A549 (cell line): ENCODE results near the gene DSCAML1.

Experiments used
- BHLHE40 ChIP-seq: IDR thresholded peaks from 2 replicates; pipeline ENCODE4 v1.6.1; 2012; ENCODE audit warnings: low read depth, low read length, inconsistent platforms
- EP300 ChIP-seq, 2 experiments: fragments of >200 bp; sonication (Bioruptor Twin); formaldehyde crosslinking; IDR thresholded peaks; 2 replicates in 1 of 2; 3 replicates in 1 of 2; pipeline ENCODE4 v1.6.1; 2016 to 2017
- GATA3 ChIP-seq: IDR thresholded peaks from 2 replicates; pipeline ENCODE4 v1.6.1; 2012; ENCODE audit warnings: borderline replicate concordance
- MAZ ChIP-seq: fragments of 150-350 bp; IDR thresholded peaks from 2 replicates; pipeline ENCODE4 v1.6.1; 2014; ENCODE audit warnings: antibody characterized with exemption, low read depth, low read length, borderline replicate concordance
- MYC ChIP-seq: IDR thresholded peaks from 2 replicates; pipeline ENCODE4 v1.6.1; 2012; ENCODE audit warnings: mild to moderate bottlenecking, inconsistent platforms, low read length, improper control_type of control experiment, borderline replicate concordance
- NFE2L2 ChIP-seq: fragments of 150-350 bp; conservative IDR thresholded peaks from 2 replicates; pipeline ENCODE4 v1.6.1; 2014; ENCODE audit warnings: low read length
- NPAS2 ChIP-seq: fragments of 250-450 bp; sonication (Bioruptor Pico); IDR thresholded peaks from 2 replicates; pipeline ENCODE4 v1.8.0; 2022; ENCODE audit warnings: mild to moderate bottlenecking, moderate library complexity, borderline replicate concordance
- POLR2A ChIP-seq: IDR thresholded peaks from 2 replicates; pipeline ENCODE4 v1.6.1; 2012; ENCODE audit warnings: mild to moderate bottlenecking, low read length
- SMC3 ChIP-seq: fragments of >200 bp; sonication (Bioruptor Twin); formaldehyde crosslinking; IDR thresholded peaks from 3 replicates; pipeline ENCODE4 v1.6.1; 2018; ENCODE audit warnings: inconsistent platforms
- TF ChIP-seq, protein P1 (sequence below): IDR thresholded peaks from 2 replicates; pipeline ENCODE4 v1.6.1; 2012; ENCODE audit warnings: low read depth, borderline replicate concordance
- TF ChIP-seq, protein P2 (sequence below): fragments of >200 bp; sonication (Bioruptor Twin); formaldehyde crosslinking; IDR thresholded peaks from 3 replicates; pipeline ENCODE4 v1.5.1; 2016
- TF ChIP-seq, protein P3 (sequence below): fragments of 250-450 bp; sonication (Bioruptor Pico); IDR thresholded peaks from 2 replicates; pipeline ENCODE4 v1.5.0; 2021; ENCODE audit warnings: mild to moderate bottlenecking, moderate library complexity, borderline replicate concordance

GRCh38 chr11:117745346-117745745, 51.7 kb downstream of the DSCAML1 start:
- TF ChIP-seq, protein P1, sequence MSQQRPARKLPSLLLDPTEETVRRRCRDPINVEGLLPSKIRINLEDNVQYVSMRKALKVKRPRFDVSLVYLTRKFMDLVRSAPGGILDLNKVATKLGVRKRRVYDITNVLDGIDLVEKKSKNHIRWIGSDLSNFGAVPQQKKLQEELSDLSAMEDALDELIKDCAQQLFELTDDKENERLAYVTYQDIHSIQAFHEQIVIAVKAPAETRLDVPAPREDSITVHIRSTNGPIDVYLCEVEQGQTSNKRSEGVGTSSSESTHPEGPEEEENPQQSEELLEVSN, result no peak
- TF ChIP-seq BHLHE40, result no peak
- TF ChIP-seq, protein P2, sequence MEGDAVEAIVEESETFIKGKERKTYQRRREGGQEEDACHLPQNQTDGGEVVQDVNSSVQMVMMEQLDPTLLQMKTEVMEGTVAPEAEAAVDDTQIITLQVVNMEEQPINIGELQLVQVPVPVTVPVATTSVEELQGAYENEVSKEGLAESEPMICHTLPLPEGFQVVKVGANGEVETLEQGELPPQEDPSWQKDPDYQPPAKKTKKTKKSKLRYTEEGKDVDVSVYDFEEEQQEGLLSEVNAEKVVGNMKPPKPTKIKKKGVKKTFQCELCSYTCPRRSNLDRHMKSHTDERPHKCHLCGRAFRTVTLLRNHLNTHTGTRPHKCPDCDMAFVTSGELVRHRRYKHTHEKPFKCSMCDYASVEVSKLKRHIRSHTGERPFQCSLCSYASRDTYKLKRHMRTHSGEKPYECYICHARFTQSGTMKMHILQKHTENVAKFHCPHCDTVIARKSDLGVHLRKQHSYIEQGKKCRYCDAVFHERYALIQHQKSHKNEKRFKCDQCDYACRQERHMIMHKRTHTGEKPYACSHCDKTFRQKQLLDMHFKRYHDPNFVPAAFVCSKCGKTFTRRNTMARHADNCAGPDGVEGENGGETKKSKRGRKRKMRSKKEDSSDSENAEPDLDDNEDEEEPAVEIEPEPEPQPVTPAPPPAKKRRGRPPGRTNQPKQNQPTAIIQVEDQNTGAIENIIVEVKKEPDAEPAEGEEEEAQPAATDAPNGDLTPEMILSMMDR, result no peak
- TF ChIP-seq MYC, result no peak
- no peak for TF ChIP-seq POLR2A
- TF ChIP-seq, protein P3, sequence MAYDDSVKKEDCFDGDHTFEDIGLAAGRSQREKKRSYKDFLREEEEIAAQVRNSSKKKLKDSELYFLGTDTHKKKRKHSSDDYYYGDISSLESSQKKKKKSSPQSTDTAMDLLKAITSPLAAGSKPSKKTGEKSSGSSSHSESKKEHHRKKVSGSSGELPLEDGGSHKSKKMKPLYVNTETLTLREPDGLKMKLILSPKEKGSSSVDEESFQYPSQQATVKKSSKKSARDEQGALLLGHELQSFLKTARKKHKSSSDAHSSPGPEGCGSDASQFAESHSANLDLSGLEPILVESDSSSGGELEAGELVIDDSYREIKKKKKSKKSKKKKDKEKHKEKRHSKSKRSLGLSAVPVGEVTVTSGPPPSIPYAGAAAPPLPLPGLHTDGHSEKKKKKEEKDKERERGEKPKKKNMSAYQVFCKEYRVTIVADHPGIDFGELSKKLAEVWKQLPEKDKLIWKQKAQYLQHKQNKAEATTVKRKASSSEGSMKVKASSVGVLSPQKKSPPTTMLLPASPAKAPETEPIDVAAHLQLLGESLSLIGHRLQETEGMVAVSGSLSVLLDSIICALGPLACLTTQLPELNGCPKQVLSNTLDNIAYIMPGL (CRISPR knock-in tag), result no peak
- TF ChIP-seq NPAS2 (CRISPR knock-in tag), result no peak
- no peak for TF ChIP-seq MAZ
- no peak for TF ChIP-seq EP300 (IDR thresholded peaks at IDR 0.05)
- TF ChIP-seq SMC3, result no peak
- TF ChIP-seq GATA3, result no peak
- no peak for TF ChIP-seq NFE2L2
